Panc1 (cell line): ENCODE results near the gene FAM227B. TPM values are rescaled to one million over a fixed set of nuclear protein-coding genes. Genes with fewer than 3 reads are reported as not detected.

Experiments used
- ATAC-seq: fragments of 200-7000 bp; cut with Tn5 transposase; 2 replicates; pipeline ENCODE4 v1.9.1; 2020; ENCODE audit warnings: mild to moderate bottlenecking, moderate library complexity
- BruUV-seq: library from RNA; stranded (reverse); fragments of 400-500 nt; replicated peaks from 2 replicates; lab custom pipeline; 2021; lab: Mats Ljungman, UMichigan
- CTCF ChIA-PET: fragments of 300-600 bp; sonication (Branson Sonifier 250); formaldehyde crosslinking; loops from one replicate; lab custom pipeline; 2022; ENCODE audit warnings: antibody characterized with exemption; lab: Charles Lee
- POLR2A ChIA-PET: fragments of 300-600 bp; sonication (Branson Sonifier 250); formaldehyde crosslinking; loops from one replicate; lab custom pipeline; 2022; ENCODE audit warnings: antibody characterized with exemption; lab: Charles Lee
- DNase-seq: peaks from one replicate; pipeline ENCODE4 v3.0.0-alpha.2; 2010; ENCODE audit warnings: low read depth, low spot score
- H3K27ac ChIP-seq: 2 replicates; pipeline ENCODE4 v1.5.1; 2011; ENCODE audit warnings: mild to moderate bottlenecking, low read length, inconsistent platforms
- H3K27me3 ChIP-seq: fragments of 200-500 bp; sonication (Bioruptor generic); 2 replicates; pipeline ENCODE4 v1.6.0; 2014; ENCODE audit warnings: low read length, inconsistent platforms; ENCODE audit not compliant: control insufficient read depth, insufficient read depth
- H3K36me3 ChIP-seq: fragments of 200-500 bp; sonication (Bioruptor generic); 2 replicates; pipeline ENCODE4 v1.5.1; 2014; ENCODE audit warnings: inconsistent platforms, mild to moderate bottlenecking, low read length, moderate library complexity; ENCODE audit not compliant: control insufficient read depth, insufficient read depth
- H3K4me1 ChIP-seq: 2 replicates; pipeline ENCODE4 v1.5.1; 2011; ENCODE audit warnings: inconsistent platforms, mild to moderate bottlenecking, low read length, moderate library complexity; ENCODE audit not compliant: control insufficient read depth, insufficient read depth
- H3K4me3 ChIP-seq, 2 experiments: 2 replicates each; pipeline ENCODE4 v1.5.1; 2011 to 2012; ENCODE audit warnings: low read depth in 2 of 2, low read length in 2 of 2, mild to moderate bottlenecking in 2 of 2, inconsistent platforms in 1 of 2, moderate library complexity in 1 of 2
- H3K9me3 ChIP-seq: fragments of 200-500 bp; sonication (Bioruptor generic); 2 replicates; pipeline ENCODE4 v1.5.1; 2014; ENCODE audit warnings: low read depth, mild to moderate bottlenecking, inconsistent platforms, low read length, moderate library complexity; ENCODE audit not compliant: control insufficient read depth, insufficient read depth
- CTCF ChIP-seq: fragments of 450-650 bp; IDR thresholded peaks from 2 replicates; pipeline ENCODE4 v1.5.1; 2017; ENCODE audit warnings: mild to moderate bottlenecking
- POLR2AphosphoS5 ChIP-seq: IDR thresholded peaks from 2 replicates; pipeline ENCODE4 v1.6.1; 2012; ENCODE audit warnings: mild to moderate bottlenecking, low read depth, low read length, moderate library complexity
- REST ChIP-seq, 2 experiments: IDR thresholded peaks; 2 replicates each; pipeline ENCODE4 v1.6.1; 2011 to 2012; ENCODE audit warnings: low read depth in 2 of 2, control low read depth in 1 of 2, low read length in 1 of 2, mild to moderate bottlenecking in 1 of 2, moderate library complexity in 1 of 2; ENCODE audit not compliant: insufficient read depth in 1 of 2
- SIN3A ChIP-seq: IDR thresholded peaks from 2 replicates; pipeline ENCODE4 v1.6.1; 2012; ENCODE audit warnings: low read depth, mild to moderate bottlenecking, low read length, moderate library complexity, borderline replicate concordance; ENCODE audit not compliant: insufficient read depth
- TCF7L2 ChIP-seq: IDR thresholded peaks from 2 replicates; pipeline ENCODE4 v1.6.1; 2011; ENCODE audit warnings: mild to moderate bottlenecking, low read depth, low read length, inconsistent platforms
- in situ Hi-C: cut with HindIII; loops from 2 replicates; pipeline ENCODE4 v1.10.0; 2016; ENCODE audit warnings: low sequenced_read_pairs, low pct_unique_long_range_greater_than_20kb
- intact Hi-C: fragments of 100-400 bp; cut with micrococcal nuclease; formaldehyde crosslinking; loops from one replicate; pipeline ENCODE4 v1.10.0; 2022; ENCODE audit not compliant: unreplicated experiment
- total RNA-seq: library from RNA; stranded (reverse); gene quantifications from one replicate; pipeline ENCODE4 v1.2.1, GENCODE V29; 2021; ENCODE audit not compliant: unreplicated experiment

Gene FAM227B
- total RNA-seq, 1 experiment from 2014 or later = 1.2 TPM

- no peak for ATAC-seq
- BruUV-seq = no TSS peak
- TF ChIP-seq CTCF (no peak), REST (IDR thresholded peaks at IDR 0.05; ENCODE audit: insufficient read depth in 1 of 2, low read depth in 2 of 2, low read length in 1 of 2) (no peak), SIN3A (no peak), TCF7L2 (no peak), POLR2AphosphoS5 (no peak)
- Histone ChIP-seq H3K36me3 (no peaks in the 10 kb centered on the region), H3K4me3 (no peak overlapping the region), H3K4me1 (no peaks in the 10 kb centered on the region), H3K27ac (no peak overlapping the region), H3K27me3 (no peaks in the 10 kb centered on the region), H3K9me3 (no peaks in the 10 kb centered on the region; the same call in 1 of the 2 replicates)
- CTCF ChIA-PET = no interaction called here
- intact Hi-C loops = no loop called here
- POLR2A ChIA-PET = interaction anchor here (0.6 kb wide), 1 partner anchor 395 kb away, joined by 8 read pairs; no protein-coding TSS in a partner anchor
- in situ Hi-C loops = no loop called here
- DNase-seq = no peak
These were observed 47.2 kb downstream of the FAM227B start for GRCh38 chr15:49573421-49573820.

- CTCF ChIA-PET = no interaction called here
- no peak overlapping the region for H3K4me3 ChIP-seq
- H3K4me1 ChIP-seq = no peaks in the 10 kb centered on the region
- intact Hi-C loops = no loop called here
- POLR2A ChIA-PET = no interaction called here
- BruUV-seq = no TSS peak
- TF ChIP-seq TCF7L2 (no peak), POLR2AphosphoS5 (no peak), REST (IDR thresholded peaks at IDR 0.05; ENCODE audit: insufficient read depth in 1 of 2, low read depth in 2 of 2, low read length in 1 of 2) (no peak), SIN3A (no peak), CTCF (no peak)
- H3K36me3 ChIP-seq = no peaks in the 10 kb centered on the region
- no peaks in the 10 kb centered on the region for H3K27me3 ChIP-seq
- DNase-seq = no peak
- in situ Hi-C loops = no loop called here
- H3K9me3 ChIP-seq = no peaks in the 10 kb centered on the region; the same call in 1 of the 2 replicates
- no peak overlapping the region for H3K27ac ChIP-seq
- ATAC-seq = no peak
These were observed 49.9 kb downstream of the FAM227B start for GRCh38 chr15:49570672-49571071.
